ENCODE measurements around the gene LPAR5. TPM values are rescaled to one million over a fixed set of nuclear protein-coding genes. Genes with fewer than 3 reads are reported as not detected.

Gene LPAR5
- total RNA-seq, 2 experiments from 2014 or later = 8.3 to 9.0 TPM

DNA sequence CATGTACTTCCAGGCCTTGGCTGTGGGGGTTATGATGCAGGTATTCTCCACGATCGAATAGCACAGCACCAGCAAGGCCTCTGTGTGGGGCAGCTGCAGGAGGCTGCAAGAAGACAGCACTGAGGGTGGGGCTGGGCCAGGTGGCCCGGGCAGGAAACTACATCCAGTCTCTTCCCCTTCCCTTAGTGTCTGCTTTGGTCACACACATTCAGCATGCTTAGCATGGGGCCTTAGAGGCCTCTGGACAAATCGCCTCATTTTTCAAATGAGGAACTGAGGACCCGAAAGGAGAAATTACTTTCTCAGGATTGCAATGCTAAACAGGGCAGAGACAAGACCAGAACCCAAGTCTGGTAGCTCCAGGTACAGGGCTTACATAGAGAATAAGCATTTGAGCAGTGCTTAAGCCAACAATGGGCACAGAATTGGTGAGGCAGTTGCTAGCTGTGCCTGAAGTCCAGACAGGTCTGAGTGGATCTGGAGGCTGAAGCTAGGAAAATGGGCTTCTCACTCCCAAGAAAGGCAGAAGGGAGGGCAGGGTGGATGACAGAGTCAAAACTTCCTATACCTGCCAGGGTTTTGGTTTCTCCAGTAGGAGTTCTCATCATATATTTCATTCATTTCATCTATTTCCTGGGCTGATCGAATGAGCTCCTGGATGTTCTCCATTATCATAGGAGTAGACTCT lies 8.0 kb upstream of the LPAR5 start:
- CTCF ChIA-PET = interaction anchor here (1.3 to 1.9 kb wide), 3 partner anchors 12 to 182 kb away, joined by 3 to 8 read pairs (median 4); no protein-coding TSS in a partner anchor
- POLR2A ChIA-PET = interaction anchor here (0.6 to 1.0 kb wide), 2 partner anchors 18 to 39 kb away, joined by 4 to 12 read pairs; no protein-coding TSS in a partner anchor

DNA sequence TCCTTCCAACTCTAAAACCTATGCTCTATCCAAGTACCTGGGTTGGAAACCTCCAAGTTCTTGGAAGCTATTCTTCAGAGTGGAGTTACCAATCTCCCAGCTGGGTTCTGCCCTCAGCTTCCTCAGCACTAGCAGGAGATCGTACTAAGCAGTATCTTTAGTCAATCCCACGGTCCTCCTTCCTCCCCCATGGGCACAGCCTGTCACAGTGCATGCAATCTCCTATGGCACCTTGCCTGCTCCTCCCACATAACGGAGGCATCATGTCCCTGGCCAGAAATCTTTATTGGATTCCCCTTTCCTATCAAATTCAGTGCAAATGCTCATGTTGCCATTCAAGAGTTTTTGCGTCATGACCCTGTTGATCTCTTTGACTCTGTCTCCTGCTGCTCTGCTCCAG lies 5.4 kb upstream of the LPAR5 start:
- CTCF ChIA-PET = interaction anchor here (0.6 kb wide), 1 partner anchor 1346 kb away, joined by 3 read pairs; no protein-coding TSS in a partner anchor
- POLR2A ChIA-PET = no interaction called here

DNA sequence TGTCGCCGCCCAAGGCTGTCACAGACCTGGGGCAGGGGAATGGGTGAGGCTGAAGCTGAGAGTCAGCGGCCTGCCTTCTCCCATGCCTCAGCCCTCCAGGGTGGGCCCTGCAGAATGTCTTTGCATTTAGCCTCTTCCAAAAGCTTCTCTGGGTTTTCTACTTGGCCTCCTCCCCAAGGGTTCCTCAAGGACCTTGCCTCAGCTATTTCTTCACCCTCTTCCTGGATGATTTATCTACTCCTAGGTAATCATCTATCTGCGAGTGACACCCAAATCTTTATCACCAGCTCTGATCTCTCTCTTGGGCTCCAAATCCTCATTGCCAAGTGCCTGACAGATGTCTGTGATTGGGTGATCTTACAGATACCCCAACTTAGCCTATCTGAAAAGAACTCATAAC lies 4.7 kb upstream of the LPAR5 start:
- CTCF ChIA-PET = interaction anchor here (0.6 kb wide), 1 partner anchor 1346 kb away, joined by 3 read pairs; no protein-coding TSS in a partner anchor
- POLR2A ChIA-PET = no interaction called here

DNA sequence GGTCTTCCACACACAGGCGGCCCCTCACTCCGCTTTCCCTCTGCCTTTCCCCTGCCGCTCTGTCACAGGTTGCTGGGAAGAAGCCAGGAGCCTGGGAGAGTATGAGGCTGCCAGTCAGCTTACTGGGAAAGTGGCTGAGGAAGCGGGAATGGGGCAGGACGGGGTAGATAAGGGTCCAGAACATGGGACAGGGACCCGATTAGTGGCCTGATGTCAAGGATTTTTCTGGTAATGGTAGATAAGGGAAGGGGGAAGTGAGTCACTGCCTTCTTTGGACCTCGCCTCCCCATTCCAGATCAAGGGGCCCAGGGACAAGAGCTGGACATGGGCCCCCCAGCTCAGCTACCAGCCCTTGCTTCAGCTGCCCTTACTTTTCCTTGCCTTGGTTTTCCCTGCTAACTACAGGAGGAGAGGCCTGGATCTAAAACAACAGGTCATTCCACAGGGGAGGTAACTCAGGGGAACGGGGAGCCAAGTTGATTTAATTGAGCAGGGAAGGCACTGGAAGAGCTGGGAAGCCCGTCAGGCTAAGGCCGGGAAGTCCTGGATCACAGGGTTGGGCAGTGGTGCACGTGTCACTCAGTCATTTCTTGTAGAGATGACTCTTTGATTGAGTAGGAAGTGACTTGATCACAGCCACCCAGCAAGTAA lies 3.5 kb upstream of the LPAR5 start:
- ChIA-PET POLR2A (no interaction called here), CTCF (interaction anchor here (0.7 to 1.2 kb wide), 3 partner anchors 10 to 25 kb away, joined by 3 to 5 read pairs (median 3); no protein-coding TSS in a partner anchor)

DNA sequence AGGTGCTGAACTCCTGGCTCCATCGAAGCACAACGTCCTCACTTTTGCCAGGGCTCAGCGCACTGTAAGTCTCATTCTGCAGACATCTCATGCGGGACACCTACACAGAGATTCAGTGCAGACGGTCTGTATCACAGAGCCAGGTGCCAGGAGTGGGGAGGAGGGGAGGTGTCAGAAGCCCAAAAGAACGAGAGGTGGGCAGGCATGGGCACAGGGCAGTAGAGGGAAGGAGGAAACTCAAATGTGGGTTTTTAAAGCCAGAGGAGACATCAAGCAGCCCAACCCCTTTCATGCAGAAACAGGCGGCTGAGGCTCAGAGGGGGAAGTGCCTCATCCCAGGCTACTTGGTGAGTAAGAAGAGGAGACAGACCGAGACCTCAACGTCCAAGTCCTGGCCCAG lies 2.5 kb upstream of the LPAR5 start:
- CTCF ChIA-PET = no interaction called here
- POLR2A ChIA-PET = no interaction called here

DNA sequence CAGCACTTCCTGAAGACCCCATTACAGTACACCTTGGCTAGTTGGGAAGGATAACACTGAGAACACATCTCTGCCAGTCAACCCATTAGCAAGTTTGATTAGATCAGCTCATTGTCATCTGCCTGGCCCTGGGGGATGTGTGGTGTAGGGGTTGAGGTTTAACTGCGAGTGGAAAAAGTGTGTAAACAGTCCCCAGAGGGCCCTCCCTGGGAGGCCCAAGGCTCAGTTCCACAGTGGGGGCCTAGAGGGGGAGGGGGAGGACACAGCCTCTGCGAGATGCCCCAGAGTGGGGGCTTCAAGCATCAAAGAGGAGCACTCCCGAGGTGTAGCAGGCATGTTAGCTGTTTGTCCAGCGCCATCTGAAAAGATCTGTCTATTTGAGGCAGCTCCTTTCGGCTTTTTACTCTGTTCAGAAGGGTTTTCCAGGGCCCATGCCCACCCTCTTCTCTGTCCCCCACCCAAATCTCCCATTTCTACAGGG lies 344 bp downstream of the LPAR5 start:
- ChIA-PET CTCF (interaction anchor here (0.6 to 1.2 kb wide), 6 partner anchors 16 to 278 kb away, joined by 3 read pairs; no protein-coding TSS in a partner anchor), POLR2A (interaction anchor here (0.6 to 1.0 kb wide), 2 partner anchors 22 to 54 kb away, joined by 3 to 4 read pairs; partner anchors contain the start of gene ZNF384)

DNA sequence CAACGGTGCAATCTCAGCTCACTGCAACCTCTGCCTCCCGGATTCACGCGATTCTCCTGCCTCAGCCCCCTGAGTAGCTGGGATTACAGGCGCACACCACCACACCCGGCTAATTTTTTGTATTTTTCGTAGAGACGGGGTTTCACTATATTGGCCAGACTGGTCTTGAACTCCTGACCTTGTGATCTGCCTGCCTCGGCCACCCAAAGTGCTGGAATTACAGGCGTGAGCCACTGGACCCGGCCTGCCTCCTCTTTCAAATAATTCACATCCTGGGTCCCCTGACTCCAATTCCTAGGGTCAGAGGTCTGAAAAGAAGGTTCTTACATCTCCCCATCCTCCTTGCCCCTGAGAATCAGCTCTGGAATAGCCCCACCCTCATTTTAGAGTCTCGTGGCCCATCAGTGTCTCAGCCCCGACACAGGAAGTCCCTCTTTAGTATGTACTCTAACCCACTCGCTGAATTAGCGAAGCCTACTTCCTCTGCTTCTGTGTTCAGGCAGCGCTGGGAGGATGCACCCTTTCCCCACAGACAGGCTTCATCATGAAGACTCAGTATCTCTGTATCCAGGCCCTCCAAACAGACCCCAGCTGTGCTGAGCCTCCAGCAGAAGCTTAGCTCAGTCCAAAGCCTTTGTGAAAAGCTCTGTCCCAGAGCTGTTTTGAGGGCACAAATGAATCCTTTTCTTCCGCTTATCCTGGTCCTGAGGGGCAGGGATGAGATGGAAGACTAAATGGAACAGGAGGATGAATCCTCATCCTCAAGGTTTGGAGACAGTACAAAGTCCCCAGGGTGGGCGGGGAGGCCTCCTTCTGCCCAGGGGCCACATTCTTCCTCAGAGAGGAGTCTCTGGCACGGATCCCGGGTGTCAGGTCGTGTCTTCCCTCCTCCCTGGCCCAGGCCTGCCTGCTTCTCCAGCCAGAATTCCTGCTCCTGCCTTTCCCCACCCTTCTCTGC lies 3.5 kb downstream of the LPAR5 start:
- CTCF ChIA-PET = interaction anchor here (0.8 to 3.0 kb wide), 3 partner anchors 12 to 57 kb away, joined by 4 to 19 read pairs (median 4); partner anchors contain the start of gene ZNF384

DNA sequence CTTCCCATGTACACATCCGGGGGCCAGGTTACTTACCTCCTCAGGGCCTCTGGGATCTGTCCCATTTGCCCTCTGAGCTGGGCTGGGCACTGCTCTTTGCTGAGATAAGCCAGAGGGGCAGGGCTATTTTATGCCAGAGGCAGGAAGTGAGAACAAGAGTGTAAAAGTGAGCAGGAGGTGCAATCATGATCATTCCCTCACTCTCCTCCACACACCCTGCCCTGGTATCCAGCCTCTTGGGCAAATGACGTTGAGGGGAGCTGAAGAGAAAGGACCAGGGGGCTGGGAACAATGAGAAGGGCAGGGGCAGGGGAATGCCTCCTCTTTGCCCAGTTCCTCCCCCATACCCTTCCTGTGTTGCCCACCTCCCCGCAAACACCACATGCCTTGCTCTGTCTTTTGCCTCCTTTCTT lies 4.2 kb downstream of the LPAR5 start:
- ChIA-PET POLR2A (interaction anchor here (0.9 to 1.4 kb wide), 3 partner anchors 25 to 237 kb away, joined by 3 to 4 read pairs (median 3); partner anchors contain the start of genes CHD4 and COPS7A), CTCF (interaction anchor here (0.8 to 3.0 kb wide), 3 partner anchors 12 to 58 kb away, joined by 4 to 19 read pairs (median 4); partner anchors contain the start of gene ZNF384)

More for the DNA sequence above, 3.5 kb downstream of the LPAR5 start:
- POLR2A ChIA-PET = interaction anchor here (0.9 to 1.4 kb wide), 3 partner anchors 26 to 236 kb away, joined by 3 to 4 read pairs (median 3); partner anchors contain the start of genes CHD4 and COPS7A

DNA sequence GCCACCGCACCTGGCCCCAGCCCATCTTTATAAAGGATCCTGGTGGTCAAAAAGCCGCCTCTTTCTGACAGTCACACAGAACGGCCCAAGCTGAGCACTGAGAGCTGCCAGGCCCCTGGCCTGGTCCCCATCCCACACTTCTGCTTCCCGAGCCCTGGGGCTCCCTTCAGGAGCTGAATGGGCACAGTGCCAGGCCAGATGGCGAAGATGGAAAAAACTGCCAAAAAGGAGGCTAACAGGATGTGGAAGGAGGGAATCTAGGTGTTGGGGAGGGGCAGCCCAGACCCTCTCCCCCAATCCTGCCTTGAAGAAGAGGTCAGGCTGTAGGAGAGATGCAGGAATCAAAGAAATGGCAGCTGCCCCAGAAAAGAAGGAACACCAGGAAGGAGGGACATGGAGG lies 5.0 kb downstream of the LPAR5 start:
- ChIA-PET POLR2A (interaction anchor here (0.5 kb wide), 1 partner anchor 59 kb away, joined by 6 read pairs; the partner anchor contains the start of gene ZNF384), CTCF (interaction anchor here (0.8 to 3.0 kb wide), 5 partner anchors 11 to 242 kb away, joined by 3 to 19 read pairs (median 4); partner anchors contain the start of genes MLF2 and SPSB2)

DNA sequence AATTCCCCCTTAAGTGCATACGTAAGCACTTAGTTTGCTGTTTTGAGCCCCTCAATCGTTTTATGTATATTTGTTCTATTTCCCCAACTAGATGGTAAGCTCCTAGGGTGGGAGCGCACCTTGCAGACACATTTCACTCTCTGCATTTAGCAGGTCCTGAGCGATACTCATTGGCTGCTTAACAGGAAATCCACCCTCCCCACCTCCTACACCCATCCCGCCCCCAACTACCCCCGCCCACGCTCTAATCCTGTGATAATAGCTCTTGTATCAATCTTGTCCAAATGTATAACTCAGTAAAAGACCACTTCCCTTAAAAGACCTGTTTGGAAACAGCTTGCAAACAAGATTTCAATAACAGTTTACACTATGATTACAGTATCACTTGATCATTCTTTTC lies 8.1 kb downstream of the LPAR5 start:
- ChIA-PET POLR2A (no interaction called here), CTCF (interaction anchor here (1.1 to 1.4 kb wide), 3 partner anchors 57 to 139 kb away, joined by 3 to 4 read pairs (median 4); partner anchors contain the start of gene ZNF384)

DNA sequence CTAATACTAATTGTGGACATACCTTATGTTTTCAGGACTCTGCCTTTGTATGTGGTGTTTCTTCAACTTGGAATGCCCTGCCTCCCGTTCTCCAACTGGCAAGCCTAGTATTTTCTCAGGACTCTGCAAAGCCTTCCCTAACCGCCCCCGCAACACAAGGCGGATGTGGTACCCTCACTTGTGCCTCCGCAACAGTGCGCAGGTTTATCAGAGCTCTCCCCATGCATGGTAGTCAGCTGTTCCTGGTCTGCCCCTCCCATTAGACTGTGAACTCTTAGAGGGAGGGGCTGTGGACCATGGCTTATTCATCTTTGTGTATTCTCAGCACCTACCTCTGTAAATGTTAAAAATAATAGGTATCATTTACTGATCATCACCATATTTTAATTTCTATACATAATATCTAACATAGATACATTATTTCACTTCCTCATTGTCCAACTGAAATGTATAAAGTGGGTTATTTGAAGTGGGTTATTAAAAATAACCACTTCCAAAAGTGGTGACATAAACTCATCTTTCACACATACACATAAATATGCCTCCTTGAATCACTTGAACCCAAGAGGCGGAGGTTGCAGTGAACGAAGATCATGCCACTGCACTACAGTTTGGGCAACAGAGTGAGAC lies 9.0 kb downstream of the LPAR5 start:
- ChIA-PET POLR2A (no interaction called here), CTCF (no interaction called here)

DNA sequence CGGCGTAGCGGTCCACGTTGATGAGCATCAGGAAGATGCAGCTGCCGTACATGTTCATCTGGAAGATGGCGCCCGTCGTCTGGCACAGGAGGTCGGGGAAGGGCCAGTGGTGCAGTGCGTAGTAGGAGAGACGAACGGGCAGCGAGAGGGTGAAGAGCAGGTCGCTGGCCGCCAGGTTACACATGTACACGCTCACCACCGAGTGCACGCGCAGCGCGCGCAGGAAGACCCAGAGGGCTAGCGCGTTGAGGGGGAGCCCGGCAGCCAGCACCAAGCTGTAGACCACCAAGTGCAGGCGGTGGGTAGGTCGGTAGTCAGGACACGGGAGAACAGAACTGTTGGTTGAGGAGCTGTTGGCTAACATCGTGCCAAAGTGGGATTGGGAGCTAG lies 14.9 kb downstream of the LPAR5 start:
- ChIA-PET CTCF (interaction anchor here (0.6 to 3.9 kb wide), 7 partner anchors 8 to 205 kb away, joined by 3 to 19 read pairs (median 5); no protein-coding TSS in a partner anchor), POLR2A (no interaction called here)

DNA sequence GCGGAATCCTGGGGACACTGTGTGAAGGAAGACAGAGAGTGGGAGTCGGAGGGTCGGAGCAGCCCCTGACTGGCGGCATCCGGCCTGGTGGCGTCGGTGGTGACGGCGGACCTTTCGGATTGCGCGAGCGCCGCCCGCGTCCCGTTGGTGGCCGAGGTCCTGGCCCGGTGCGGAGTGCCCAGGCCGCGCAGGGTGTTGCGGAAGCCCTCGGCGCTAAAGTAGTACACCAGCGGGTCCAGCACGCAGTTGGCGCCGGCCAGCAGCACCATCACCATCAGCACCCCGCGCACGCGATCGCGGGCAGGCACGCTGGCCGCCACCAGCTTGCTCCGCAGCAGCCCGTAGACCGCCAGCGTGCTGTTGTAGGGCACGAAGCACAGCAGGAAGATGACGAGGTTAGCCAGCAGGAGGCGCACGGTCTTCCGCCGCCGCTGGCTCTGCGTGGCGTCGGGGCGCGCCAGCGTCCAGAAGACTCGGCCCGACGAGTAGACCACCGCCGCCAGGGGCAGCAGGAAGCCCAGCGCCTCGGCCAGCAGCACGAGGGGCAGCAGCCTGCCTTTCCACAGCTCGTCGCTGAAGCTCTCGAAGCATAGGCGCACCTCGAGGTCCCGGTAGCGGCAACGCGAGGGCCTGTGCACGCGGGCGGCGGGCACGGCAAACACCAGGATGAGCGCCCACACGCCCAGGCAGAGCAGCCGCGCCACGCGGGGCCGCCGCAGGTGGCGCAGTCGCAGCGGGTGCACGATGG lies 15.4 kb downstream of the LPAR5 start:
- ChIA-PET CTCF (interaction anchor here (0.6 to 3.9 kb wide), 7 partner anchors 11 to 64 kb away, joined by 3 to 19 read pairs (median 6); partner anchors contain the start of gene LPAR5), POLR2A (no interaction called here)

DNA sequence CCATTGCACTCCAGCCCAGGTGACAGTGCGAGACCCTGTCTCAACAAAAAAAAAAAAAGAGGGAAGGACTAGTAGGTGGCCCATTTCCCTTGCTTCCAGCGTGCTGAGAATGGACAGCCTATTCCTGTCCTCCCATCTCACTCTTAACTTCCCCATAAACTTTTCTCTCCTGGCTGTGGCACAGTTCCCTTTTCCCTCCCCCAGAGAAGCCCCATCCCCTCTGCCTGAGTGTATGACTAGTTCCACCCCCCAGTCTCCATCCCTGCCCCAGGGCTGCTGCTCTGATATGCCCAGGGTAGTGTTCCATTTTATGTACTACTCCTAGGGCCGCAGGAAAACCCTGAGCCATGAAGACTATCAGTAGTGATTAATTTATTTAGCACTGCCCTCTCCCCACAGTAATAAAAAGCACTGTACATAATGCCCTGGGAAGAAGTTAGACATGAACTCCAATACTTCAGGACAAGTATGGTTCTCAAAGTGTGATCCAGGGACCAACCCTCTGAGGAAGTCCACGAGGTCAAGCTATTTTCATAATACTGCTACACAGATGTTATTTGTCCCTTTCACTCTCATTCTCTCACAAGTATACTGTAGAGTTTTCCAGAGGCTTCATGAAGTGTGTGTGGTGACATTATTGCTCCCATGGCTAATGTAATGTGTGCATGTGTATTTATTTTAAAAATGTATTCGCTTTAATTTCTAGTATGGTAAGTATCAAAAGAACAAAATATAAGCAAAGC lies 17.1 kb downstream of the LPAR5 start:
- CTCF ChIA-PET = interaction anchor here (1.6 to 3.9 kb wide), 3 partner anchors 12 to 207 kb away, joined by 3 to 19 read pairs (median 7); no protein-coding TSS in a partner anchor

DNA sequence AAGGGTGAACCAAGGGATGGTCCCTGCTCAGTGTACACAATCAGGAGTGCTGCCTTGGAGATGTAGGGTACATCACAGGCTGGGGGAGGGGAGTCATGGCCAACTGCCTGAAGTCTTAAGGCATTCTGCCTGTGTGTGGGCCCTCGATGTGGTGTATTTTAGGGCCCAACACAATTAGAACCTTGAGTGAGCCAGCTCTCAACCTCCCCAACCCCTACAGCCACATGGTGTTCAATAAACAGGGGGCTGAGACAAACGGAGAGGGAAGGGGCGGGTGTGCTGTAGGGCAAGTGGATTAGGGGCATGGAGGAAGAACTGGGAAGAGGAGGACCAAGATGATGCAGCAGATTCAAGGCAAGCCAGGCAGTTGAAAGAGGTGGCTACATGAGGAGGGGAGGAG lies 20.0 kb downstream of the LPAR5 start:
- POLR2A ChIA-PET = interaction anchor here (0.7 kb wide), 1 partner anchor 32 kb away, joined by 6 read pairs; no protein-coding TSS in a partner anchor
- CTCF ChIA-PET = interaction anchor here (0.7 to 1.2 kb wide), 4 partner anchors 20 to 77 kb away, joined by 3 read pairs; partner anchors contain the start of gene LPAR5

More for the DNA sequence above, 17.1 kb downstream of the LPAR5 start:
- POLR2A ChIA-PET = interaction anchor here (0.6 kb wide), 1 partner anchor 31 kb away, joined by 4 read pairs; no protein-coding TSS in a partner anchor

DNA sequence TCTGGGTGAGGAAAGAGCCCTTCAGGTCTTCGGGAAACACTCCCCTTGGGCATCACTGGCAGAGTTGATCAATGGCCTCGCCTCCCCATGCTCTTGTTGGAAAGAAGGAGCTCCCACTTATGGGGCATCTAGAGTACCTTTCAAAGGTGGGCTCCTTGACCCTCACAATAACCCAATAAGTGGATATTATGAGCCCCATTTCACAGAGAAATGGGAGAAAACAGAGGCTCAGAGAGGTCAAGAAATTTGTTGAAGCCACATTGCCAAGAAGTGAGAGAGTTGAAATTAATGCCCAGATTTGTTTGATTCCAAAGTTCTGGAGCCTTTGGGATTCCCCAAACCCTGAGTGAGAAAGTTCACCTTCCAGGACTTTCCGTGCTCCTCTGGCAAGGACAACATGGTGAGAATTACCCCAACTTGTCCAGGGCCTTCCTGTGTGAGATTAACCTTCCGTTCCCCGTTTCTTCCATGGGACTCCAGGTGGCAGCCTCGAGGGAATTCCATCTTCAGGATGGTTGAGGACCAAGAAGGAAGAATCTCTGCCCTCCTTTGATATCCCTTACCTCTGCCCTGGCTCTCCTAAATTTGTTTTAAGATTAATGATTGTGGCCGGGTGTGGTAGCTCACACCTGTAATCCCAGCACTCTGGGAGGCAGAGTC lies 21.1 kb downstream of the LPAR5 start:
- CTCF ChIA-PET = interaction anchor here (0.7 to 1.9 kb wide), 3 partner anchors 25 to 70 kb away, joined by 3 to 4 read pairs (median 3); no protein-coding TSS in a partner anchor
- POLR2A ChIA-PET = interaction anchor here (1.2 to 1.4 kb wide), 3 partner anchors 10 to 75 kb away, joined by 5 to 6 read pairs (median 5); partner anchors contain the start of gene ZNF384
